HG02571 (cell line): ENCODE data around the gene CHCHD10.
A peak's percentile ranks its signal among the peaks of the same experiment; 100 is the strongest.

ENCODE experiments used
- ATAC-seq: cut with Tn5 transposase; IDR thresholded peaks from one replicate; pipeline ENCODE4 v1.9.1; 2021; ENCODE audit warnings: mild to moderate bottlenecking, moderate library complexity; ENCODE audit not compliant: unreplicated experiment

CHCHD10 gene

DNA sequence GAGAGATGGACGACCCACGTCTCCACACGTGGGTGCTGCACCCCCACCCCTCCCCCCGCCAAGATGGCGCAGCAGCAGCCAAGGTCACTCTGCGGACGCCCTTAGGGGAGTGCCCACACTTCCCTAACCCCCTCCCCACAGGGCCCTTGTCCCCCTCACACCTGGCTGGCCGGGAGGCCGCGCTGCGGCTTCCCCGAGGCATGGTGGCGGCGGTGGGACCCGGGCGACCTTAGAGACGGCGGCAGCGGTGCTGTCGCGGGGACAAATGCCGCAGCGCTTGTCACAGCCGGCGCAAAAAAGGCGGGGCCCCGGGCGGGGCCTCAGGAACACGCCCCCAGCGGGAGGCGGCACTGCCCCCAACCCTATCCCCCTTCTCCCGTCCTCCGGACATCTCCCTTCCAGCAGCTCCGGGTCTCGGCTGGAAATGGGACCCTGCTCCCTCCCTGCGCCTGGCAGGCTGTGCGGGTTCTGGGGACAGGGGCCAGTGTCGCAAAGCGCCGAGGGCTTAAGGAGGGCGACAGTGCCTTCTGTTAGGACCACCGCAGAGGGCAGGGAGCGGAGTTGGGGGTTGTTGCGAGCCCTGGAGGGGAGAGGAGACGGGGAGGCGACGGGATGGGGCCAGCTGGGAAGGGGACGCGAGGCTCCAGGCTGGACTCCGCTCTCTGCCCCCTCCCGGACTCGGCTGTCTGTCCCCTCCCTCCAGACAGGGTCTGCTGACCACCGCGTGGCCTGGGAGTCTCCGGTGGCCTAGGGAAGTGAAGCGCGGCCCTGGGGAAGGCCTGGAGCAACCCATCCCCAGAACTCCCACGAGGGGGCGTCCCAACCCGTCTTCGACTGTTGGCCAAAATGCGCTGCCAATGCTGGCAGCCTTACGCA lies at the start of gene CHCHD10:
CHCHD10 (minus strand) TSS at position 300 of the 876 bp plus-strand sequence; CDS start at position 202, 98 bp downstream.
- ATAC-seq, result no peak

DNA sequence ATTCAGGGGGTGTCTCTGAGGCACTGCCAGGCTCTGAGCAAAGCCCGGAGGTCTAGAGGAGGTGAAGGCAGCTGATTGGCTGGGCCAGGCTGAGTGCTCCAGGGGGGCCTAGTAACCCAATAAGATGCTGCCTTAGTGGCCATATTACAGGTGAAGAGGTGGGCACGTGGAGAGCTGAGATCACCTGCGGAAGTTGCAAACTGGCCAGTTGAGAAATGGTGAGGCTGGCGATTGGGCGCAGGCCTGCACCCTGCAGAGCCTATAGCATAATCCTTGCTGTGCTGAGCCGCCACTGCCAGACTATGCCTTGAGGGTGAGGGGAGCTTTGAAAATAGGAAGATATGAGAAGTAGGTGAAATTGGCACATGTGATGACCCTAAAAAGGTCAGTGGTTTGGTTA lies 49.4 kb upstream of the CHCHD10 start:
- ATAC-seq, result no peak

DNA sequence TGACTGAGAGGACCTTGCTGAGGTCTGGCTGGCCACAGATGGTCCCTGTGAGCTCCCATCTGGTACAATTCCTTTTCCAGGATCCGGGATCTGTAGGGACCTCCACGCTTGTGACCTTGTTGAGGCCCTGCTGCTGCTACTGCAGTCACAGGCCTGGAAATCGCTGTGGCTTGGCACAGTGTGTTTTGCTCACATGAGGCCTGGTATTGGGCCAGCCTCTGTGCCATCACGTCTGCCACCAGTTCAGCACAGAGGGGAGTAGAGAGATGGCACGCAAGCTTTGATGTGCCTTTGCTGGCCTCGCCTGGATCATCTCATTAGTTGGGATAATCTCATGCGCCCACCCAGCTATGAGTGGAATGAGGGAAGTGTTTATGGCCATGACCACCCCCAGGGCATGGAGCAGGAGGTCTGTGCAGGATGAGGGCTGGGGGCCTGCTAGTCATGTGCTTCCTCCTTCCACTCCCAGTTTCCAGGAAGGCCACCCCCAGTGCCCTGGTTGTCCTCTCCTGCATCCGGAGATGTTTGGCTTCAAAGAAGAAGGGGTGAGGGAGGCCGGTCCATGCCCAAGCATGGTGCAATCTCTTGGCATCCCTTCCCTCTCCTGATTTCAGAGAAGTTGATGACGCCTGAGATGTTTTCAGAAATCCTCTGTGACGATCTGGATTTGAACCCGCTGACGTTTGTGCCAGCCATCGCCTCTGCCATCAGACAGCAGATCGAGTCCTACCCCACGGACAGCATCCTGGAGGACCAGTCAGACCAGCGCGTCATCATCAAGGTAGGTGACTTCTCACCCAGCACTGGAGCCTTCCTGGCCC lies 48.6 kb upstream of the CHCHD10 start:
- no peak for ATAC-seq

DNA sequence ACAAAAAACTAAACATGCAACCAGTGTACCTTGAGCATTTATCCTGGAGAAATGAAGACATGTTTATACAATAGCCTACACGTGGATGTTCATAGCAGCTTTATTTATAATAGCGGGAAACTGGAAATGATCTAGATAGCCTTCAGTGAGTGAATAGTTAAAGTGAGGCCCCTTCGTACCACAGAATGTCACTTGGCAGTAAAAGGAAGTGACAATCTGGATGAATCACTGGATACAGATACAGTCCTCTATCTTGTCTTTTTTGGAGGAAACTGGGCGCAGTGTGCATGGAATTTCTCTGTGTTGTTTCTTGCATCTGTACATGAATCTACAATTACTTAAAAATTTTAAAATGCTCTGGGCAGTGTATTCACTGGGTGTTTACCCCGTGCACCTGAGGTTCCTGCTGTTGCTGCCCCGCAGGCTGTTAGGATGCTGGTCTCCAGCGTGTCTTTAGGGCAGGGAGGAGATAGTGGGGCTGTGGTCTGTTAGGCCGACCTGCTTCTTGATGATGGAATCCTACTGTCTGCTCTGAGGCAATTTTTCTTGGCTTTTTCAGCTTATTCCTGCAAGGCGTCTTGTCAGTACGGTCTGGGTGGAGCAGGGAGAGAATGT lies 47.9 kb upstream of the CHCHD10 start:
- ATAC-seq, result no peak

DNA sequence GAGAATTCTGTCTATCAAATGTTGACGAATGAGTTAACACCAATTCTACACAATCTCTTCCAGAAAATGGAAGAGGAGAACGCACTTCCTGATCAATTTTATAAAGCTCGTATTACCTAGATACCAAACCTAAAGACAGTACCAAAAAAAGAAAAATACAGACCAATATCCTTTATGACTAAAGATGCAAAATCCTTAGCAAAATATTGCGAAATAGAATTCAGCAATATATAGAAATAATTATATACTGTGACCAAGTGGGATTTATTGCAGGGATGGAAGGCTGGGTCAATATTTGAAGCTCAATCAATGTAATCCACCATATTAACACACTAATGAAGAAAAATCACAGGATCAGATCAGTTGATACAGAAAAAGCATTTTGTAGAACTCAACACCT lies 44.6 kb upstream of the CHCHD10 start:
- ATAC-seq, result no peak

DNA sequence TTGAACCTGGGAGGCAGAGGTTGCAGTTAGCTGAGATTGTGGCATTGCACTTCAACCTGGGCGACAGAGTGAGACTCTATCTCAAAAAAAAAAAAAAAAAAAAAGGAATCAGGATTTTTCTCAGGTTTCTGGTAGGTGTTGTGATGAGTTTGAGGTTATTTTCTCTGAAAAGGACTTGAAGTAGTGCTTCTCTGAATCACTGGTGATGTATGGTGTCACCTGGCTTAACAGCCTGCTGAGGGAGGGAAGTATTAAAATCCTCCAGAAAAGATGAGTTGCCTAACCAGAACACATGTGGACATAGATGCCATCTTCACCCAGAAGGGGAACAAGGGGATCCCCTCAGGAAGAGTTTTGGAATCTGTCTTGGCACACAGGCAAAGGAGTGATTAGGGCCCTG lies 39.1 kb upstream of the CHCHD10 start:
- ATAC-seq, result no peak

DNA sequence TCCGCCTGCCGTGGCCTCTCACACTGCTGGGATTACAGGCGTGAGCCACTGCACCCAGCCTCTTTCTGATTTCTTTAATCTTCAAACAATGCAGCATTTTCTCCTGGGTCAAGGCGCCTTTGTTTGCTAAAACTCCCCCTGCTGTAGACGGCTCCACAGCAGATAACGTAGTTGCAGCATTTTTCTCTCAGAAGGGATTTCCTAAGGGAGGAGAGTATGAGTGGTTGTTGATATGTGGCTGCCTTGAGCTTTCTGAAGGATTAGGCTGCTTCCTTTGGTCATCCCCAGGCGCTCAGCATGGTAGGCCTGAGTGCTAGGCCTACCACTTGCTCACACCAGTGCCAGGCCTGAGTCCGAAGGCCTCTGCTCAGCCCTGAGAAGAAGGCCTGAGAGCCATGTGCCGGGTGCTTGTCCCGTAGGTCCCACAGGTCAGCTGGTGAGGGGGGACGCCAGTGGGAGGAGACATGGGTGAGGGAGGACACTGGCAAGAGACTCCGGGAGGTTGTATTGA lies 37.1 kb upstream of the CHCHD10 start:
- no peak for ATAC-seq

DNA sequence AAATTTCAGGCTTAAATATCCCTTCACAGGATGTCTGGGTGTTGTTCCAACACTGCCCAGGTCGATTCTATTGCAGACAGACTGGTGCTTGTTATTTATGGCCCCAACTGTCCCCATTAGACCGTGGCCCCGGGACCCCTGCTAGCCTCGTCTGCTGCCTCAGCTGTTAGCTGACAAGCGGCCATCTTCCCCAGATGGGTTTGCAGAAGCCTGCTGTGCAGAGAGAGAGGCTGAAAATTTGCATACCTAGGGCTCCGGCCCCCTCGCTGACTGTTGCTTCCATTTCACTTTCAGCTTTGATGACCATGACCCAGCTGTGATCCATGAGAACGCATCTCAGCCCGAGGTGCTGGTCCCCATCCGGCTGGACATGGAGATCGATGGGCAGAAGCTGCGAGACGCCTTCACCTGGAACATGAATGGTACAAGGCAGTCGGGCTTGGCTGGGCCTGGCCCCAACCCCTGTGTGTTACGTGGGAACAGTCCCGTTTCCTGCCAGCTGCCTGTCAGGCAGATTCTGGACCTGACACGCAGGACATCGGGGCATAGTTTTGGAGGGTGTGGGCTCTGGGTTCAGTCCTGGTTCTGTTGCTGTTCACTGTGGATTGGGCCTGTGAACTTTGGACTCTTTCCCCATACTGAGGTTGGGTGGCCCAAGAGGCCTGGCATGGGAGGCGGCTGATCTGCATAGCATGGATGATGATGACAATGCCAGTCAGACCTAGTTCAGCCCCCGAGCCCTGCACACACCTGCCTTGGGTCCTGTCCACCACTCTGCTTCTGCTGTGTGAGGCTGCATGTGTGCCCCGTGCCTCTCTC lies 35.4 kb upstream of the CHCHD10 start:
- no peak for ATAC-seq

DNA sequence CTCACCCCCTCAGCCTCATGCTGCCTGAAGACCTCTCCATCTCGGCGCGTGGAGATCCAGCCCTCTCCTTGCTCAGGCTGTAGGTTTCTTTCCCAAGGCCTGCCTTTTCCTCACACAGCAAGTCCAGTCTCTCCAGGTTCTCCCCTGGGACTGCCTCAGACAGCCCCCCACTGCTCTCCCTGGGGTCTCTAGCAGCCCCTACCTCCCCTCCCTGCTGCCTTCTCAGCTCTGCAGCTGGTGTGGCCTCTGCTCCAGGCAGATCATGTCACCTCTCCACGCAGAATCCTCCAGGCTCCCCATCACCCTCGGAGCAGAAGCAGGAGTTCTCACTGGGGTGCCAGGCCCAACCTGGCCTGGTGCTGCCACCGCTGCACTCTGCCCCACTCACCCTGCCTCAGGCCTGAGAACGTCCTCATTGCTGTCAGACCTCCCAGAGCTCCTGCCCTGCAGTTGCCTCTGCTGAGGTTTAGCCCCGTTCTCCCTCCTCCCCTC lies 34.2 kb upstream of the CHCHD10 start:
- no peak for ATAC-seq

DNA sequence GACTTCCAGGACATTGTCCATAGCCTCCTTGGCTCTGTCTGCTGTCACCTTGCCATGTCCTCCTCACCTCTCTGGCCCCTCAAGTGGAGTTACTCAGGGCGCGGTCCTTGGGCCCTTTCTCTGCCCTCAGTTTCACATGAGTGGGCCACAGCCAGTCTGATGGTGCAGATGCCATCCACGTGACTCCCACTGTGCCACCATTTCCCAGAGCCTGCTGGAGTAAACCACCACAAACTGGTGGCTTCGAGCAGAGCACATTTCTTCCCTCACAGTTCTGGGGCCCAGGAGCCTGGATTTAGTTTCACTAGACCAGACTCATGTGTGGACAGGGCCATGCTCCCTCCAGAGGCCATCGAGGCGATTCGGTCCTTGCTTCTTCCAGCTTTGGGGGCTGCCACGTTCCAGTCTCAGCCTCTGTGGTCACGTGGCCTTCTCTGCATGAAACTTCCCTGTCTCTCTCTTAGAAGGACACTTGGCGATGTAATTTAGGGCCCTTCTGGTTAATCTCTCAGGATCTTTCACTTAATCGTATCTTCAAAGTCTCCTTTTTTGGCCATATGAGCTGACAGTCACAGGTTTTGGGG lies 33.6 kb upstream of the CHCHD10 start:
- ATAC-seq, result no peak

DNA sequence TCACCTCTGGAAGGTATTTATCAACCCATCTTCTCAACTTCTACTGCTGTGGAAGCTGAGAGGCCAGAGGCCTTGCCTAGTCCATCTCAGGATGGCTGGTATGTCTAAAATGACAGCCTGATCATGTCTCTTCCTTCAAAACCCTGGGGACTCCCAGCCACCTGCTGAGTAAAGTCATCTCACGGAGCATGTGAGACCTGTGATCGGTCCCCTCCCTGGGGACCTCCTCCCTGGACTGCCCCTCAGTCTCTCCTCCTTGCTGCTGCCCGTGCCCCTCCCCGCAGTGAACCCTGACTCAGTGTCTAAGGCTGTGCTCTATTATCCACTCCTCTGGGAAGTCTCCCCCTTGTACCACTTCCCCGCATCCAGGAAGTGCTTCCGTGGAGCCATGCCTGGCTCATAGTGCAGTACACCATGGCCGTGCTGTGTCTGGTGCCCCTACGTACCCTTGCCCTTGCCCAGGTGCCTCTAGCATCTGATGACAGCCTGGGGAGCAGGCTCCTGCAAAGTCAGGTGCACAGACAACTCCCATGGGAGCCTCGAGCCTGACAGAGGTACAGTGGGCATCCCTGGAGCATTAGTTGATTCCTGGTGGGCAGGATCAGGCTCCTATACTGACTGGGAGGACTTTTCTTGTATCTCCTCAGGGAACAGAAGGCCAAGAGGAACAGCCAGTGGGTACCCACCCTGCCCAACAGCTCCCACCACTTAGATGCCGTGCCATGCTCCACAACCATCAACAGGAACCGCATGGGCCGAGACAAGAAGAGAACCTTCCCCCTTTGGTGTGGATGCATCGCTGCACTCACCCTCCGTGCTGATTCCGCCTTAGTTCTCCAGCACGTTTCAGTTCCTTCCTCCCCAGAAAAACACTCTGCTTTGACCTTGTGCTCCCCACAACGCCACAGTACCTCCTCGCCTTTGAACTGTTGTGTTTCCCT lies 32.8 kb upstream of the CHCHD10 start:
- ATAC-seq, result peak; percentile 45

DNA sequence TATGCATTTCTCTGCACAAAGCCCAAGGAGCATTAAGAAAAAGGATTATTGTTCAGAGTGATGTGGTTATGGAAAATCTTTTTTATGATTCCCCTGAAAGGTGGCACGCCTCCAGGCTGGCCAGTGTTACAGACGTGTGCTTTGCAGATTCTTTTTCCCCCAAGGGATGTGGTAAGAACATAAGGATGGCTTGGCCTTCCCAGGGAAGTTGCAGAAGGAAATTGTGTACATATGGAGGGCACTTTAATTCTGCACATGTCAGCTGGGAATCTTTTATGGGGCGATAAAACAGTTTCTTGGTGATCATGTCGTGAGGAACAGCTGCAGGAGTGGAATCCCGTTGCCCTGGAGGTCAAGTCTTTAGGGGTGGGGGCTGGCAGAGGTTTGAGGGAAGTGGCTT lies 28.7 kb upstream of the CHCHD10 start:
- no peak for ATAC-seq

DNA sequence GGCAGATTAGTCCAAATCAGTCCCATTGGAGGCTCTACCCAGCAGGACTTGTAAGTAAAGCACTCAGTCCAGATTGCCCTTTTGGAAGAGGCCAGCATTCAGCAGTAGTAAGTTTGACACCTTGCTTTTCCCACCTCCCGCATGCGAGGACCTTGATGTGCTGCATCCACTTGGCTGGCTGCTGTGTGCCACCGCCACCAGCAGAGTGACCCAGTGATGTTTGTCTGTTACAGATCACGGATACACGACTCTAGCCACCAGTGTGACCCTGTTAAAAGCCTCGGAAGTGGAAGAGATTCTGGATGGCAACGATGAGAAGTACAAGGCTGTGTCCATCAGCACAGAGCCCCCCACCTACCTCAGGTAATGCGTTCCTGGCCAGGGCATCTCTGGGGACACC lies 25.6 kb upstream of the CHCHD10 start:
- no peak for ATAC-seq

DNA sequence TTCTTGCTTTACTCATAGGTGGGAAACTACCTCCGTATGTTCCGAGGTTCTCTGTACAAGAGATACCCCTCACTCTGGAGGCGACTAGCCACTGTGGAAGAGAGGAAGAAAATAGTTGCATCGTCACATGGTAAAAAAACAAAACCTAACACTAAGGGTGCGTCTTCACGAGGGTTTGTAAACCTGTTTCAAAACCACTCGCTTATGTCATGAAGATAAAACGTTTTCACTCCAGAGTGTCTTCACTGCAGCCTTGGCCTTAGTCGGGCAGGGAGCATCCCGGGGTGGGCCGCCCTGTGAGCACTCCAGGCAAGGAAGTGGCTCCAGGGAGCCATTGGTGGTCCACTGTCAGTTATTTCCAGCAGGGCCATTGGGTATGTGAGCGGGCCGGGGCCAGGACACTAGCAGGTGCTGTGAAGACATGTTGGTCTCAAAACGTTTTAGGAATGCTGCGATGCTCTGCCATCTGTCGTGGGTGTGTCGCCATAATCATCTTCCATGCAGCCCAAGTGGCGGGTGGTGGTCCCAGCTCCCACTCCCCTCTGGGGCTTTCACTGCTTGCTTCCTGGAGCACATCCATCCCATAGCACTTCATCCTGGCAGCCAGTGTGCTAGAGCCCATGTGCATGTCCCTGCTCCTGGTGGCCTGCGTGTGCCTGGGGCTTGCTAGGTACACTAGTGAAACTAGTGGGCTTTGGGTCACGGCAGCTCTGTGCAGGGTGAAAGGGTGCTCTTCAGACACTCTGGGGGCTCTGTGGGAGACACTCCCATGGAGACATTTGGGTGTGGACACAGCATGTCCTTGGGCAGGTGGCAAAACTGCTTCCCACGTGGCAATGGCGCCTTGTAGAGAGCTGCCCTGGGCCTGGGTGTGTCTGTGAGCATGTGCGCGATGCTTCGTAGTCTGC lies 24.2 kb upstream of the CHCHD10 start:
- ATAC-seq, result no peak

DNA sequence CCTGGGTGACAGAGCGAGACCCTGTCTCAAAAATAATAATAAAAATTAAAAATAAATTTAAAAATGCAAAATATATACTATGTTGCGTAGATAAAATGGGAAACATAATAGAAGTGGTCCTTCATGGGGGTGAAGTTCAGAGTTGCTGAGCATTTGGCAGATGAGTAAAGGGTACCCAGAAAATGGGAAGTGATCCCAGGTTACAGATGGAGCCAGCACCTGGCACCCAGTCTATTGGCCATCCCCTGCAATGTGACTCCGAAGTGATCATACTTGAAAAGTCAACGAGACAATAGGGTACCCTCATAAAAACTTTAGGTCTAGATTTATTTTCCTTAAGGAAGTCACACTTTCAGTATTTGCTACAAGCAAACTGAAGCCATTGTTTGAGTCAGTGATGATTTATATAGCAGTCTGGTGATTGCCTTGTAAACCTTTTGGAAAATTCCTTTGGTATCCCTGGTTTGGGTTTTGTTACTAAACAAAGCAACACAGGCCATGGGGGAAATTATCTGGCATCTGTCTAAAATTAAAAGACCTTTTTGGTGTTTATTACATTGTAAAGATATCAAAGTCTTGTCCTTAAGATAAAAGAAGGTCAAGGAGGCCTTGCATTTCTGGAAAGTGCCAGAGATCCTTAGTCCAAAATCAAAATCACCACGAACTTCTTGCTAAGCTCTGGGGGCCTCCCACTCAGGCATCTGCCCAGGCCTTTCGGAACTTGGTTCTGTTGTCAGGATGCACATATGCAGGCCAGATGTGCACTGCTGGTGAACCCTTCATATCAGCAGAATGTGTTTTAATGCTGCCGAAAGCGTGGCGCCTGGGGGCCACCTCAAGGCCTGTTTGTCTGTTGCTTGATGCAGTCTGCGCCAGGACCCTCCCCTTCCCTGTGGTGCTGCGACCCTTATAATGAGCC lies 23.3 kb upstream of the CHCHD10 start:
- no peak for ATAC-seq

DNA sequence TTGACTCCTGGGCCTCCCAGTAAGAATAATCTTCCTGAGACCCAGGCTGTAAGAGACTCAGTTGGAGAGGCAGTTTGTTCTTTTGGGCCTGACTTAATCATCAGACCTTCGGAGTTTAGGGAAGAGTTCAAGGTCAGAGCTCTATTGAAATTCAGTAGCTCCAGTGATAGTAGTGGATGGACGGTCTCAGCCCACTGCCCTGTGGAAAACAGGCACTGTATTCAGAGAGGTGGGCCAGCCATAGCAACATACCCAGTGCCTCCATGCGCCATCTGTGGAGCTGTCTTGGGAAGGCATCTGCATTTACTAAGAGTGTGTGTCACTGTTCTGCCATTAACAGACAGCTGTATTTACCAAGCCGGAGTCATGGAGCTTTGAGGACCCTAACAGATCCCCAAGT lies 21.9 kb upstream of the CHCHD10 start:
- no peak for ATAC-seq

DNA sequence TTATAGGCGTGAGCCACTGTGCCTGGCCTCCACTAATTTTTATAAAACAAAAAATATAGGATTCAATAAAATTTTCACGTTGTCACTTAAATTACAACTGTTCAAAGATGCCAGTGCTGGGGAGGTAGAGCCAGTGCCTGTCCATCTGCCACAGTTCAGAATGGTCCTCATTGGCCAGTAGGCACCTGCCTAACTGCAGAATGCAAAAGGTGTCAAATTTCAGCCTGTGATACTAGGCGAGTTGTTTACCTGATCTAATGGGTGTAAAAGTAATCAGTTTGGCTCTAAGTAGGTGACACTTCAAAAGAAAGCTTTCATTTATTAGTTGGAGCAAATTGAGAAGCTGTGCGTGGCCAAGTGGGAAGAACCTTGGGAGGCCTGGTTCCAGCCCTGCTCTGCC lies 21.3 kb upstream of the CHCHD10 start:
- no peak for ATAC-seq
